ENCODE data around the gene IMPA2.

- TF ChIP-seq CTCF (IDR thresholded peaks at IDR 0.05) (no peak), EZH2 (IDR thresholded peaks at IDR 0.05) (no peak)
These were observed 9.2 kb downstream of the IMPA2 start for GRCh38 chr18:11990539-11990938.

Data from neural progenitor cell (in vitro differentiated cells).